Prostate gland (tissue), 2 donors: ENCODE data around the gene NANOGP8. TPM values are rescaled to one million over a fixed set of nuclear protein-coding genes. Genes with fewer than 3 reads are reported as not detected.

Experiments
- DNase-seq: peaks from one replicate; pipeline ENCODE4 v3.0.0-alpha.2; 2019; ENCODE audit warnings: low spot score
- H3K27ac ChIP-seq, 2 donors: fragments of 200-600 bp; sonication (generic); 2 replicates each; pipeline ENCODE4 v1.5.1; 2017 to 2019
- H3K27me3 ChIP-seq: fragments of 200-600 bp; sonication (generic); replicated peaks from 2 replicates; pipeline ENCODE4 v1.5.1; 2019; ENCODE audit not compliant: insufficient read depth
- H3K36me3 ChIP-seq, 2 donors: fragments of 200-600 bp; sonication (generic); 1 replicate in 1 of 2; 2 replicates in 1 of 2; pipeline versions ENCODE4 v1.5.1 to v1.8.1; 2017 to 2019
- H3K4me1 ChIP-seq: fragments of 200-600 bp; sonication (generic); replicated peaks from 2 replicates; pipeline ENCODE4 v1.5.1; 2019
- H3K4me3 ChIP-seq, 2 donors: fragments of 200-600 bp; sonication (generic); 2 replicates each; pipeline ENCODE4 v1.5.1; 2017 to 2019
- H3K9me3 ChIP-seq: fragments of 200-600 bp; sonication (generic); 2 replicates; pipeline ENCODE4 v1.5.1; 2017
- CTCF ChIP-seq, 4 experiments: fragments of 200-600 bp in 2 of 4; fragments of 450-650 bp in 2 of 4; sonication (generic) in 2 of 4; IDR thresholded peaks; 1 replicate in 3 of 4; 2 replicates in 1 of 4; pipeline ENCODE4 v1.5.1; 2016 to 2019; ENCODE audit warnings: antibody characterized with exemption in 4 of 4, mild to moderate bottlenecking in 2 of 4, moderate library complexity in 2 of 4
- POLR2A ChIP-seq: fragments of 450-650 bp; IDR thresholded peaks from one replicate; pipeline ENCODE4 v1.6.1; 2016; ENCODE audit warnings: antibody characterized with exemption, mild to moderate bottlenecking
- POLR2AphosphoS5 ChIP-seq: sonication (generic); formaldehyde crosslinking; IDR thresholded peaks from one replicate; pipeline ENCODE4 v1.6.1; 2017; ENCODE audit warnings: antibody characterized with exemption
- WGBS: methylation state at CpG from one replicate; pipeline ENCODE4 v1.1.5; 2018; 5-methylcytosine and 5-hydroxymethylcytosine counted together
- intact Hi-C: fragments of 100-400 bp; cut with DNase I; formaldehyde crosslinking; loops from one replicate; pipeline ENCODE4 v1.14.2; 2022
- total RNA-seq, 2 donors: library from RNA; depleted of rRNA; stranded (reverse); fragments of >200 nt; gene quantifications; one replicate each; pipeline ENCODE4 v1.1.0, GENCODE V29; 2016

Gene NANOGP8
- total RNA-seq, 2 donors from 2014 or later = 2.9 TPM; not detected in 1

GRCh38 chr15:35047996-35048395, 37.1 kb downstream of the NANOGP8 start:
- intact Hi-C loops = no loop called here
- TF ChIP-seq POLR2A = no peak
- TF ChIP-seq CTCF (IDR thresholded peaks at IDR 0.05) = no peak
- TF ChIP-seq POLR2AphosphoS5 = no peak
- no peak for DNase-seq
- no peak overlapping the region for H3K4me3 ChIP-seq
- H3K9me3 ChIP-seq = no peaks in the 10 kb centered on the region
- no peaks in the 10 kb centered on the region for H3K27me3 ChIP-seq
- no peaks in the 10 kb centered on the region for H3K4me1 ChIP-seq
- no peak overlapping the region for H3K27ac ChIP-seq
- no peaks in the 10 kb centered on the region for H3K36me3 ChIP-seq

- DNase-seq = no peak
- H3K27me3 ChIP-seq = no peaks in the 10 kb centered on the region
- WGBS = 43% methylated on average over 1 of the region's 1 CpG
- no peaks in the 10 kb centered on the region for H3K36me3 ChIP-seq
- H3K4me1 ChIP-seq = no peaks in the 10 kb centered on the region
- H3K9me3 ChIP-seq = no peaks in the 10 kb centered on the region
- TF ChIP-seq POLR2A (no peak), POLR2AphosphoS5 (no peak), CTCF (IDR thresholded peaks at IDR 0.05) (no peak)
- H3K27ac ChIP-seq = no peak overlapping the region
- no peak overlapping the region for H3K4me3 ChIP-seq
- intact Hi-C loops = no loop called here
Measured at GRCh38 chr15:35047528-35047927, 37.6 kb downstream of the NANOGP8 start.

- no peak for DNase-seq
- no peaks in the 10 kb centered on the region for H3K27me3 ChIP-seq
- H3K4me1 ChIP-seq = no peaks in the 10 kb centered on the region
- no peak overlapping the region for H3K4me3 ChIP-seq
- 75% methylated on average over 2 of the region's 2 CpGs for WGBS
- no peaks in the 10 kb centered on the region for H3K9me3 ChIP-seq
- TF ChIP-seq POLR2A = no peak
- no peak for TF ChIP-seq POLR2AphosphoS5
- TF ChIP-seq CTCF (IDR thresholded peaks at IDR 0.05) = no peak
- no peak overlapping the region for H3K27ac ChIP-seq
- H3K36me3 ChIP-seq = no peaks in the 10 kb centered on the region
- intact Hi-C loops = no loop called here
Measured at GRCh38 chr15:35043373-35044095, 41.6 kb downstream of the NANOGP8 start.

- no peaks in the 10 kb centered on the region for H3K9me3 ChIP-seq
- no peaks in the 10 kb centered on the region for H3K4me1 ChIP-seq
- no peaks in the 10 kb centered on the region for H3K27me3 ChIP-seq
- H3K27ac ChIP-seq = no peak overlapping the region
- no peaks in the 10 kb centered on the region for H3K36me3 ChIP-seq
- TF ChIP-seq POLR2AphosphoS5 = no peak
- no peak for TF ChIP-seq POLR2A
- no peak for TF ChIP-seq CTCF (IDR thresholded peaks at IDR 0.05)
- intact Hi-C loops = no loop called here
- no peak for DNase-seq
- no peak overlapping the region for H3K4me3 ChIP-seq
- 85% methylated on average over 8 of the region's 8 CpGs for WGBS
Measured at GRCh38 chr15:35040339-35041255, 44.5 kb downstream of the NANOGP8 start.
